ENCODE measurements around the gene EMP3. TPM values are rescaled to one million over a fixed set of nuclear protein-coding genes. Genes with fewer than 3 reads are reported as not detected.

EMP3 gene
- total RNA-seq, 1 donor = 185 TPM

GRCh38 chr19:48301886-48302599 is 23.3 kb upstream of the EMP3 start:
- Histone ChIP-seq H4K20me1 (ENCODE audit: insufficient read depth, low read length) (no peaks in the 10 kb centered on the region), H3K4me3 (ENCODE audit: insufficient read depth, low read length) (no peak overlapping the region), H3K36me3 (ENCODE audit: insufficient read depth, low read length) (no peaks in the 10 kb centered on the region), H3K4me1 (ENCODE audit: insufficient read depth, low read length) (no peaks in the 10 kb centered on the region), H3K79me2 (ENCODE audit: insufficient read depth, low read length) (no peaks in the 10 kb centered on the region), H3K27me3 (ENCODE audit: insufficient read depth, low read length) (no peaks in the 10 kb centered on the region), H3K4me2 (ENCODE audit: insufficient read depth, low read length) (no peak overlapping the region), H2AFZ (ENCODE audit: low read length) (no peak overlapping the region), H3K27ac (ENCODE audit: low read depth, low read length) (no peak overlapping the region), H3K9me3 (ENCODE audit: low read depth, low read length) (no peaks in the 10 kb centered on the region)
- no peak for TF ChIP-seq CTCF (IDR thresholded peaks at IDR 0.05; ENCODE audit: extremely low read depth, low read depth, low read length)
- no peak for DNase-seq (ENCODE audit: insufficient read length, low spot score, missing footprints)

- Histone ChIP-seq H3K79me2 (ENCODE audit: insufficient read depth, low read length) (no peaks in the 10 kb centered on the region), H3K27me3 (ENCODE audit: insufficient read depth, low read length) (no peaks in the 10 kb centered on the region), H3K36me3 (ENCODE audit: insufficient read depth, low read length) (no peaks in the 10 kb centered on the region), H3K4me1 (ENCODE audit: insufficient read depth, low read length) (no peaks in the 10 kb centered on the region), H4K20me1 (ENCODE audit: insufficient read depth, low read length) (no peaks in the 10 kb centered on the region), H3K4me2 (ENCODE audit: insufficient read depth, low read length) (no peak overlapping the region), H2AFZ (ENCODE audit: low read length) (no peak overlapping the region), H3K9me3 (ENCODE audit: low read depth, low read length) (no peaks in the 10 kb centered on the region), H3K4me3 (ENCODE audit: insufficient read depth, low read length) (no peak overlapping the region), H3K27ac (ENCODE audit: low read depth, low read length) (no peak overlapping the region)
- TF ChIP-seq CTCF (IDR thresholded peaks at IDR 0.05; ENCODE audit: extremely low read depth, low read depth, low read length) = no peak
- DNase-seq (ENCODE audit: insufficient read length, low spot score, missing footprints) = peak; percentile 74
Observed at GRCh38 chr19:48302600-48302959, 22.8 kb upstream of the EMP3 start.

GRCh38 chr19:48303367-48303766 is 22.0 kb upstream of the EMP3 start:
- H3K9me3 ChIP-seq (ENCODE audit: low read depth, low read length) = no peaks in the 10 kb centered on the region
- no peaks in the 10 kb centered on the region for H4K20me1 ChIP-seq (ENCODE audit: insufficient read depth, low read length)
- H3K27me3 ChIP-seq (ENCODE audit: insufficient read depth, low read length) = no peaks in the 10 kb centered on the region
- no peak overlapping the region for H2AFZ ChIP-seq (ENCODE audit: low read length)
- no peaks in the 10 kb centered on the region for H3K4me1 ChIP-seq (ENCODE audit: insufficient read depth, low read length)
- H3K27ac ChIP-seq (ENCODE audit: low read depth, low read length) = no peak overlapping the region
- no peaks in the 10 kb centered on the region for H3K79me2 ChIP-seq (ENCODE audit: insufficient read depth, low read length)
- no peak overlapping the region for H3K4me3 ChIP-seq (ENCODE audit: insufficient read depth, low read length)
- no peak for DNase-seq (ENCODE audit: insufficient read length, low spot score, missing footprints)
- H3K36me3 ChIP-seq (ENCODE audit: insufficient read depth, low read length) = no peaks in the 10 kb centered on the region
- no peak for TF ChIP-seq CTCF (IDR thresholded peaks at IDR 0.05; ENCODE audit: extremely low read depth, low read depth, low read length)
- no peak overlapping the region for H3K4me2 ChIP-seq (ENCODE audit: insufficient read depth, low read length)

- H3K4me1 ChIP-seq (ENCODE audit: insufficient read depth, low read length) = no peaks in the 10 kb centered on the region
- H3K27ac ChIP-seq (ENCODE audit: low read depth, low read length) = no peak overlapping the region
- no peaks in the 10 kb centered on the region for H3K36me3 ChIP-seq (ENCODE audit: insufficient read depth, low read length)
- DNase-seq (ENCODE audit: insufficient read length, low spot score, missing footprints) = no peak
- no peaks in the 10 kb centered on the region for H3K79me2 ChIP-seq (ENCODE audit: insufficient read depth, low read length)
- no peaks in the 10 kb centered on the region for H4K20me1 ChIP-seq (ENCODE audit: insufficient read depth, low read length)
- TF ChIP-seq CTCF (IDR thresholded peaks at IDR 0.05; ENCODE audit: extremely low read depth, low read depth, low read length) = no peak
- no peak overlapping the region for H3K4me2 ChIP-seq (ENCODE audit: insufficient read depth, low read length)
- H3K27me3 ChIP-seq (ENCODE audit: insufficient read depth, low read length) = no peaks in the 10 kb centered on the region
- no peak overlapping the region for H3K4me3 ChIP-seq (ENCODE audit: insufficient read depth, low read length)
- H2AFZ ChIP-seq (ENCODE audit: low read length) = no peak overlapping the region
- H3K9me3 ChIP-seq (ENCODE audit: low read depth, low read length) = no peaks in the 10 kb centered on the region
Observed at GRCh38 chr19:48303866-48304265, 21.5 kb upstream of the EMP3 start.
